Coronary artery (tissue), 2 donors: ENCODE measurements around the gene MORF4L1.
"Not testable (repeated sequence)": the region's sequence is repeated elsewhere in the genome, so short reads cannot be mapped to it uniquely, and the experiment has no call there.

Experiments
- DNase-seq: peaks from one replicate; pipeline ENCODE4 v3.0.0-alpha.2; 2017; ENCODE audit warnings: low spot score
- H3K27ac ChIP-seq, 2 donors: fragments of 200-600 bp; sonication (generic); one replicate each; pipeline ENCODE4 v1.5.1; 2016 to 2019
- H3K4me3 ChIP-seq: fragments of 200-600 bp; sonication (generic); 2 replicates; pipeline ENCODE4 v1.5.1; 2016; ENCODE audit warnings: mild to moderate bottlenecking, moderate library complexity
- TF ChIP-seq, protein P1 (sequence below): fragments of 200-600 bp; sonication (generic); IDR thresholded peaks from one replicate; pipeline ENCODE4 v1.5.1; 2019; ENCODE audit warnings: antibody characterized with exemption

Gene MORF4L1

GRCh38 chr15:78895471-78895870, 22.8 kb downstream of the MORF4L1 start:
- DNase-seq: no peak
- TF ChIP-seq, protein P1, sequence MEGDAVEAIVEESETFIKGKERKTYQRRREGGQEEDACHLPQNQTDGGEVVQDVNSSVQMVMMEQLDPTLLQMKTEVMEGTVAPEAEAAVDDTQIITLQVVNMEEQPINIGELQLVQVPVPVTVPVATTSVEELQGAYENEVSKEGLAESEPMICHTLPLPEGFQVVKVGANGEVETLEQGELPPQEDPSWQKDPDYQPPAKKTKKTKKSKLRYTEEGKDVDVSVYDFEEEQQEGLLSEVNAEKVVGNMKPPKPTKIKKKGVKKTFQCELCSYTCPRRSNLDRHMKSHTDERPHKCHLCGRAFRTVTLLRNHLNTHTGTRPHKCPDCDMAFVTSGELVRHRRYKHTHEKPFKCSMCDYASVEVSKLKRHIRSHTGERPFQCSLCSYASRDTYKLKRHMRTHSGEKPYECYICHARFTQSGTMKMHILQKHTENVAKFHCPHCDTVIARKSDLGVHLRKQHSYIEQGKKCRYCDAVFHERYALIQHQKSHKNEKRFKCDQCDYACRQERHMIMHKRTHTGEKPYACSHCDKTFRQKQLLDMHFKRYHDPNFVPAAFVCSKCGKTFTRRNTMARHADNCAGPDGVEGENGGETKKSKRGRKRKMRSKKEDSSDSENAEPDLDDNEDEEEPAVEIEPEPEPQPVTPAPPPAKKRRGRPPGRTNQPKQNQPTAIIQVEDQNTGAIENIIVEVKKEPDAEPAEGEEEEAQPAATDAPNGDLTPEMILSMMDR: no peak
- no peak overlapping the region for H3K4me3 ChIP-seq
- H3K27ac ChIP-seq: no peak overlapping the region

GRCh38 chr15:78898540-78898939, 25.9 kb downstream of the MORF4L1 start:
- no peak overlapping the region for H3K27ac ChIP-seq
- TF ChIP-seq, protein P1: no peak
- no peak for DNase-seq
- no peak overlapping the region for H3K4me3 ChIP-seq

- H3K4me3 ChIP-seq, DNase-seq, H3K27ac ChIP-seq: not testable (repeated sequence)
Measured at GRCh38 chr15:78900819-78901533, 28.3 kb downstream of the MORF4L1 start.

DNA sequence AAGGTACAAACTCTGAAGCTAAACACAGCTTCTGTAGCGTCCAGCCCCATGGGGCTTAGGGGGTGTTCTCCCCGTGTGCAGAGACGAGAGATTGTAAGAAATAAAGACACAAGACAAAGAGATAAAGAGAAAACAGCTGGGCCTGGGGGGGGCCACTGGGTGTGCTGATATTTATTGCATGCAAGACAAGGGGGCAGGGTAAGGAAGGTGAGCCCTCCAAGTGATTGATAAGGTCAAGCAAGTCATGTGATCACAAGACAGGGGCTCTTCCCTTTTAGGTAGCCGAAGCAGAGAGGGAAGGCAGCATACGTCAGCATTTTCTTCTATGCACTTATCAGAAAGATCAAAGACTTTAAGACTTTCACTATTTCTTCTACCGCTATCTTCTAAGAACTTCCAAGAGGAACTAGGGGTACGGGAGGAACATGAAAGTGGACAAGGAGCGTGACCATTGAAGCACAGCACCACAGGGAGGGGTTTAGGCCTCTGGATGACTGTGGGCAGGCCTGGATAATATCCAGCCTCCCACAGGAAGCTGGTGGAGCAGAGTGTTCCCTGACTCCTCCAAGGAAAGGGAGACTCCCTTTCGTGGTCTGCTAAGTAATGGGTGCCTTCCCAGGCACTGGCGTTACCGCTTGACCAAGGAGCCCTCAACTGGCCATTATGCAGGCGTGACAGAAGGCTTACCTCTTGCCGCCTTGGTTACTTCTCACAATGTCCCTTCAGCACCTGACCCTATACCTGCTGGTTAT, 29.8 kb downstream of the MORF4L1 start:
- DNase-seq, H3K4me3 ChIP-seq: not testable (repeated sequence)
- peak overlapping the region in 1 of 2 donors; percentile 25 for H3K27ac ChIP-seq

DNA sequence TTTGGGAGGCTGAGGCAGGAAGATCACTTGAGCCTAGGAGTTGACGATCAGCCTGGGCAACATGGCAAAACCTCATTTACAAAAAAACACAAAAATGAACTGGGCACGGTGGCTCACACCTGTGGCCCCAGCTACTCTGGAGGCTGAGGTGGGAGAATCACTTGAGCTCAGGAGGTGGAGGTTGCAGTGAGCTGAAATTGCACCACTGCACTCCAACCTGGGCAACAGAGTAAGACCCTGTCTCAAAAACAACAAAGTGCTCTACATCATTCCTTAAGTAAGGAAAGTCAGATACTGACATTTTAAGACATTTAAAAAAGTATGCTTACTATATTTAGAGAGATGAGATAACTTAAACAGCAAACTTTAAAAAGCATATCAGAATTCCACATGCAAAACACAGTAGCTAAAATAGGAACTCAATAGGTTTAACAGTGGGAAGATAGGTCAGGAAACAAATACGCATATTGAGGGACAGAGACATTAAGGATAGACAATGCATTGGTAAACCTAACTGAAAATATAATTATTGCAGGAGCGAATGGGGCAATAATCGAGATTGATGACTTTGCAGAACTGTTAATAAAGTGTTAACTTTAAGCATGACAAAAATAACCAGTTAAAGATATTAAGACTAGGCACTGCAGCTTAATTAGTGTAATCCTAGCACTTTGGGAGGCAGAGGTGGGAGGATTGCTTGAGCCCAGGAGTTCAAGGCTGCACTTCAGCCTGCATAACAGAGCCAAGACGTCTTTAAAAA, 32.1 kb downstream of the MORF4L1 start:
- TF ChIP-seq, protein P1: no peak
- H3K27ac ChIP-seq: no peak overlapping the region

GRCh38 chr15:78906316-78906620, 33.6 kb downstream of the MORF4L1 start:
- peak overlapping the region in 1 of 2 donors; percentile 36 for H3K27ac ChIP-seq

More for the DNA sequence above, 32.1 kb downstream of the MORF4L1 start:
- DNase-seq: no peak
- H3K4me3 ChIP-seq: no peak overlapping the region

DNA sequence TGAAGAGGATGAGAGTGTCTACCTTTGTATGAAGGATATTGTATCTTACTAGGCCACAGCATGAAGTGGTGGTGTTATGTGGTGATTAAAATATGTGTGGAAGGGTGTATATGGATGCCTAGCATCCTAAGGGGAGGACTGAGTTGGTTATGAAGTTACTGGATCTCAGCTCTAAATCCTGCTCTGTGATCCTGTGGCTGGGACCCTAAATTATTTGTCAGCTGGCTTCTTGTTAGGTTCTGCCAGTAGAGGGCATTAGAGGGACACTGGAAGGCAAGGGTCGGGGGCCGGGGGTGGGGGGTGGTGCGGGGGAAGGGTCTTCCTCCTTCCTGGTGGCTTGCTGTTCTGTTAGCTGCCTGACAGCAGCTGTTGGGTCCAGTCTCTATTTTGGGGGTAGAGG, 34.9 kb downstream of the MORF4L1 start:
- DNase-seq: no peak
- TF ChIP-seq, protein P1: no peak
- Histone ChIP-seq H3K4me3 (no peak overlapping the region), H3K27ac (peak overlapping the region in 1 of 2 donors; percentile 19)

More at GRCh38 chr15:78906316-78906620, 33.6 kb downstream of the MORF4L1 start:
- no peak for DNase-seq
- no peak overlapping the region for H3K4me3 ChIP-seq
- TF ChIP-seq, protein P1: no peak
